Epidermal melanocyte (primary cell): ENCODE results near the gene GART.
"Not testable (repeated sequence)": the region's sequence is repeated elsewhere in the genome, so short reads cannot be mapped to it uniquely, and the experiment has no call there.

Experiments used
- DNase-seq: peaks from one replicate; pipeline ENCODE4 v3.0.0; 2011; ENCODE audit warnings: low spot score; ENCODE audit not compliant: insufficient read length

GART gene

DNA sequence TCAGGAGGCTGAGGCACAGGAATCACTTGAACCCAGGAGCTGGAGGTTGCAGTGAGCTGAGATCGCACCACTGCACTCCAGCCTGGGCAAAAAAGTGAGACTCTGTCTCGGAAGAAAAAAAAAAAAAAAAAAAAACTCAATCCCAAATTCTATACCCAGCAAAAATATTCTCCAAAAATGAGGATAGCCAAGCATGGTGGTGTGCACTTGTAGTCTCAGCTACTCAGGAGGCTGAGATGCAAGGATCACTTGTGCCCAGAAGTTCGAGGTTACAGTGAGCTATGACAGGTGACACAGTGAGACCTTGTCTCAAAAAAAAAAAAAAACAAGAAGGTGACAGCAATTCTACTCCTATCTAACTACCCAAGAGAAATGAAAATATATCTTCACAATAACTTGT lies 68.6 kb downstream of the GART start:
- no peak for DNase-seq

- no peak for DNase-seq
Measured at GRCh38 chr21:33470701-33471100, 71.2 kb downstream of the GART start.

DNA sequence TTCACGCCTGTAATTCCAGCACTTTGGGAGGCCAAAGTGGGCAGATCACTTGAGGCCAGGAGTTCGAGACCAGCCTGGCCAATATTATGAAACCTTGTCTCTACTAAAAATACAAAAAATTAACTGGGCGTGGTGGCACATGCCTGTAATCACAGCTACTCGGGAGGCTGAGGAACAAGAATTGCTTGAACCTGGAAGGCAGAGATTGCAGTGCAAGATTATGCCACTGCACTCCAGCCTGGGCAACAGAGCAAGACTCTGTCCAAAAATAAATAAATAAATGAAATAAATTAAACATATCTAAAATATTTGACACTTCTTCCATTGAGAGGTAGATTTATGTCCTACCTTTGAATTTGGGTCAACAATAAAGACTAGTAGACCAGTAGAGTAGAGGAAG lies 72.7 kb downstream of the GART start:
- not testable (repeated sequence) for DNase-seq

- DNase-seq = no peak
Measured at GRCh38 chr21:33461538-33462250, 80.2 kb downstream of the GART start.

DNA sequence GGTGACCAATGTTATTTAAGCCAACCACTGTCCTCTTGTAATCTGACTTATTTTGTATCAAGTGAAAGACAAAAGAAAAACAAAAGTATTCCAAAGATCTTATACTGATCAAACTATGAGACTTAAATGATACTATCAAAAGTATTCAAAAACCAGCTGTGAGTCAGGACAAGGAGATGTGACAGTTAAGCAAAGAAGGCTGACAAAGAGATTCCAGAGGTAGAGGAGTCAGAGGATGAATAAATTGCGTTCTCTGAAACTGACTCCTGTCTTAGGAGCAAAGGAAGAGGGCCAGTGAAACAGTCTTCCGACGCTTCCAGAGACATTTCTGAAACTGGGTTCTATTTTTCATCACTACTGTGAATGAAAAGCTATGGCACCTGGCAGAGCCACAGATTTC lies 83.1 kb downstream of the GART start:
- DNase-seq = no peak

GRCh38 chr21:33455686-33456446 lies 86.1 kb downstream of the GART start:
- DNase-seq = no peak
